Hepatocyte (in vitro differentiated cells): ENCODE measurements around the gene GAN. TPM values are rescaled to one million over a fixed set of nuclear protein-coding genes. Genes with fewer than 3 reads are reported as not detected.

Experiments used
- DNase-seq: peaks from one replicate; pipeline ENCODE4 v3.0.0-alpha.2; 2016; ENCODE audit warnings: low spot score
- H2AFZ ChIP-seq: fragments of 200-600 bp; sonication (generic); 2 replicates; pipeline ENCODE4 v1.6.0; 2016; ENCODE audit warnings: antibody characterized with exemption, mild to moderate bottlenecking
- H3K27ac ChIP-seq: fragments of 200-600 bp; sonication (generic); 2 replicates; pipeline ENCODE4 v1.5.1; 2016; ENCODE audit warnings: mild to moderate bottlenecking
- H3K27me3 ChIP-seq: fragments of 200-600 bp; sonication (generic); 2 replicates; pipeline ENCODE4 v1.6.1; 2016
- H3K36me3 ChIP-seq: fragments of 200-600 bp; sonication (generic); replicated peaks from 2 replicates; pipeline ENCODE4 v1.5.1; 2016; ENCODE audit warnings: low read depth; ENCODE audit not compliant: insufficient read depth
- H3K4me1 ChIP-seq: fragments of 200-600 bp; sonication (generic); 2 replicates; pipeline ENCODE4 v1.5.1; 2016; ENCODE audit warnings: mild to moderate bottlenecking, moderate library complexity; ENCODE audit not compliant: insufficient read depth
- H3K4me2 ChIP-seq: fragments of 200-600 bp; sonication (generic); 2 replicates; pipeline ENCODE4 v1.6.0; 2016
- H3K4me3 ChIP-seq: fragments of 200-600 bp; sonication (generic); 2 replicates; pipeline ENCODE4 v1.5.1; 2016; ENCODE audit warnings: mild to moderate bottlenecking
- H3K79me2 ChIP-seq: fragments of 200-600 bp; sonication (generic); 2 replicates; pipeline ENCODE4 v1.6.0; 2017; ENCODE audit warnings: mild to moderate bottlenecking
- H3K9me2 ChIP-seq: fragments of 200-600 bp; sonication (generic); replicated peaks from 2 replicates; pipeline ENCODE4 v1.6.0; 2017; ENCODE audit warnings: mild to moderate bottlenecking; ENCODE audit not compliant: insufficient read depth
- H3K9me3 ChIP-seq: fragments of 200-600 bp; sonication (generic); 2 replicates; pipeline ENCODE4 v1.5.1; 2016; ENCODE audit warnings: low read depth, mild to moderate bottlenecking
- H4K20me1 ChIP-seq: fragments of 200-600 bp; sonication (generic); 2 replicates; pipeline ENCODE4 v1.6.0; 2016; ENCODE audit warnings: mild to moderate bottlenecking; ENCODE audit not compliant: insufficient read depth, poor library complexity, severe bottlenecking
- EZH2 ChIP-seq: fragments of 200-600 bp; sonication (generic); IDR thresholded peaks from 2 replicates; pipeline ENCODE4 v1.6.1; 2016; ENCODE audit warnings: antibody characterized with exemption, mild to moderate bottlenecking, borderline replicate concordance
- EZH2phosphoT487 ChIP-seq: fragments of 200-600 bp; sonication (generic); IDR thresholded peaks from one replicate; pipeline ENCODE4 v1.6.1; 2018; ENCODE audit warnings: antibody characterized with exemption, mild to moderate bottlenecking, low read depth, moderate library complexity; ENCODE audit not compliant: unreplicated experiment, severe bottlenecking
- WGBS: methylation state at CpG from one replicate; pipeline ENCODE4 v1.1.6; 2016; ENCODE audit warnings: low lambda C conversion rate; ENCODE audit errors: missing lambda C conversion rate; 5-methylcytosine and 5-hydroxymethylcytosine counted together
- polyA plus RNA-seq: library from polyadenylated mRNA; unstranded; fragments of >200 nt; fragmentation: Nextera tagmentation; extraction: Ambion mirVana; gene quantifications from 2 replicates; pipeline ENCODE4 v1.2.1, GENCODE V29; 2016
- total RNA-seq: library from RNA; depleted of rRNA; stranded (reverse); fragments of >200 nt; gene quantifications from 2 replicates; pipeline ENCODE4 v1.2.3, GENCODE V29; 2014
- TF ChIP-seq, protein P1 (sequence below): fragments of 200-600 bp; sonication (generic); IDR thresholded peaks from 2 replicates; pipeline ENCODE4 v1.5.1; 2016; ENCODE audit warnings: antibody characterized with exemption, mild to moderate bottlenecking; ENCODE audit not compliant: poor library complexity

The GAN gene
- total and polyA plus RNA-seq, 2 experiments from 2014 or later = 2.1 to 10.9 TPM

DNA sequence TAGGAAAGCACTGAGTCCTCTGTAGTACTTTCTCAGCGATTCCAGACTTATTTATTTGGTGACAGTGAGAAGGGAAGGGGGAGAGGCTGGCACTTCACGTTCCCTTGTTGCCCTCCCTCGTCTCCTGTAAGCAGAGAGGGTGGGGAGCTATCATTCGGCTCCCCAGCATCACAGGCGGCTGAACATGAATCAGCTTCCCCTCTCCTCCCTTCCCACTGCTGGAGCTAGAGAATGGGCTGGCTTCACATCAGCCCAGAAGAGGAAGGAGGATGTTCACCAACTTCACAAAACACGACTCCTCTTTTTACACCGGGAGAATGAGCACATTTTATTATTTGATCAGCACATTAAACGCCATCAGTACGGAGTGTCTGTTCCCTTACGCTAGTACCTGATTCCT, 123.1 kb downstream of the GAN start:
- no peak overlapping the region for H3K4me2 ChIP-seq
- no peak overlapping the region for H2AFZ ChIP-seq
- no peaks in the 10 kb centered on the region for H3K79me2 ChIP-seq
- H3K27me3 ChIP-seq = no peaks in the 10 kb centered on the region
- H3K4me3 ChIP-seq = no peak overlapping the region
- no peaks in the 10 kb centered on the region for H4K20me1 ChIP-seq
- TF ChIP-seq, protein P1, sequence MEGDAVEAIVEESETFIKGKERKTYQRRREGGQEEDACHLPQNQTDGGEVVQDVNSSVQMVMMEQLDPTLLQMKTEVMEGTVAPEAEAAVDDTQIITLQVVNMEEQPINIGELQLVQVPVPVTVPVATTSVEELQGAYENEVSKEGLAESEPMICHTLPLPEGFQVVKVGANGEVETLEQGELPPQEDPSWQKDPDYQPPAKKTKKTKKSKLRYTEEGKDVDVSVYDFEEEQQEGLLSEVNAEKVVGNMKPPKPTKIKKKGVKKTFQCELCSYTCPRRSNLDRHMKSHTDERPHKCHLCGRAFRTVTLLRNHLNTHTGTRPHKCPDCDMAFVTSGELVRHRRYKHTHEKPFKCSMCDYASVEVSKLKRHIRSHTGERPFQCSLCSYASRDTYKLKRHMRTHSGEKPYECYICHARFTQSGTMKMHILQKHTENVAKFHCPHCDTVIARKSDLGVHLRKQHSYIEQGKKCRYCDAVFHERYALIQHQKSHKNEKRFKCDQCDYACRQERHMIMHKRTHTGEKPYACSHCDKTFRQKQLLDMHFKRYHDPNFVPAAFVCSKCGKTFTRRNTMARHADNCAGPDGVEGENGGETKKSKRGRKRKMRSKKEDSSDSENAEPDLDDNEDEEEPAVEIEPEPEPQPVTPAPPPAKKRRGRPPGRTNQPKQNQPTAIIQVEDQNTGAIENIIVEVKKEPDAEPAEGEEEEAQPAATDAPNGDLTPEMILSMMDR = no peak
- TF ChIP-seq EZH2phosphoT487 (no peak), EZH2 (no peak)
- H3K9me2 ChIP-seq = no peaks in the 10 kb centered on the region
- 76% methylated on average over 10 of the region's 10 CpGs for WGBS
- H3K36me3 ChIP-seq = no peaks in the 10 kb centered on the region
- no peak for DNase-seq
- no peaks in the 10 kb centered on the region for H3K9me3 ChIP-seq
- H3K4me1 ChIP-seq = no peaks in the 10 kb centered on the region
- H3K27ac ChIP-seq = no peak overlapping the region

Other genes with a start within 250 kb of the GAN start
- gene C16orf46, start 237.7 kb upstream of the GAN start, total RNA-seq = 1.0 and 2.5 TPM in 2 replicates
- 0.62 and 1.9 TPM in 2 replicates for gene C16orf46, start 237.7 kb upstream of the GAN start, polyA plus RNA-seq
- 44.3 and 53.6 TPM in 2 replicates for gene GCSH, start 218.6 kb upstream of the GAN start, total RNA-seq
- 71.7 and 83.1 TPM in 2 replicates for gene GCSH, start 218.6 kb upstream of the GAN start, polyA plus RNA-seq
- 2.0 and 2.4 TPM in 2 replicates for gene BCO1, start 76.3 kb upstream of the GAN start, total RNA-seq
- gene BCO1, start 76.3 kb upstream of the GAN start, polyA plus RNA-seq = 1.4 and 1.6 TPM in 2 replicates
- 9.4 and 17.8 TPM in 2 replicates for gene CMIP, start 129.8 kb downstream of the GAN start, total RNA-seq
- 4.6 and 5.8 TPM in 2 replicates for gene CMIP, start 129.8 kb downstream of the GAN start, polyA plus RNA-seq